ENCODE results near the gene ANTXR1.
A peak's percentile ranks its signal among the peaks of the same experiment; 100 is the strongest.

The ANTXR1 gene

DNA sequence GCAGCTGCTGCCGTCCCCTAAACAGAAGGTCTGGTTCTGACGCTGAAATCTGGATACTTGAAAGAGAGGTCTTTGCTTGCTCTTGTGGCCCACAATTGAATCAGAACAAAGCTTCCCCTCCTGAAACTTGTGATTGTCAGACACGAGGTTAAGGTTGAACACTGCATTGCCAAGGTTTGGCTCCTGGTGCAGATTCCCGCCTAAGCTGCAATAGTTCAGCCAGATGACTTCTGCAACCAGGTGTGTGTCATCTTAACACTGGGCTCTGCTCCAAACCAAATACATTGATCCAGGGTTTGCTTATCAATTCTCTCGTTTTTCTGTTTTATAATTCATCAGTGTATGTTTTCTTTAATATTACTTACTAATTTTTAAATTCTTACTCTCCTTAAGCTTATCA lies 23.9 kb upstream of the ANTXR1 start:
- no peaks in the 10 kb centered on the region for H3K9me3 Mint-ChIP-seq
- peaks cover 25% of the 10 kb centered on the region for H3K27me3 Mint-ChIP-seq (ENCODE audit: low read depth)
- no peak overlapping the region for H3K4me3 Mint-ChIP-seq
- DNase-seq (ENCODE audit: low spot score) = no peak
- H3K36me3 Mint-ChIP-seq (ENCODE audit: low read depth) = no peaks in the 10 kb centered on the region
- no peaks in the 10 kb centered on the region for H3K4me1 Mint-ChIP-seq (ENCODE audit: low read depth)
- no peak overlapping the region for H3K27ac Mint-ChIP-seq

- no peak overlapping the region for H3K4me3 Mint-ChIP-seq
- no peaks in the 10 kb centered on the region for H3K9me3 Mint-ChIP-seq
- H3K36me3 Mint-ChIP-seq (ENCODE audit: low read depth) = no peaks in the 10 kb centered on the region
- H3K27ac Mint-ChIP-seq = no peak overlapping the region
- no peak for DNase-seq (ENCODE audit: low spot score)
- H3K4me1 Mint-ChIP-seq (ENCODE audit: low read depth) = no peaks in the 10 kb centered on the region
- peaks cover 17% of the 10 kb centered on the region for H3K27me3 Mint-ChIP-seq (ENCODE audit: low read depth)
These were observed 20.6 kb upstream of the ANTXR1 start for GRCh38 chr2:68992341-68992740.

DNA sequence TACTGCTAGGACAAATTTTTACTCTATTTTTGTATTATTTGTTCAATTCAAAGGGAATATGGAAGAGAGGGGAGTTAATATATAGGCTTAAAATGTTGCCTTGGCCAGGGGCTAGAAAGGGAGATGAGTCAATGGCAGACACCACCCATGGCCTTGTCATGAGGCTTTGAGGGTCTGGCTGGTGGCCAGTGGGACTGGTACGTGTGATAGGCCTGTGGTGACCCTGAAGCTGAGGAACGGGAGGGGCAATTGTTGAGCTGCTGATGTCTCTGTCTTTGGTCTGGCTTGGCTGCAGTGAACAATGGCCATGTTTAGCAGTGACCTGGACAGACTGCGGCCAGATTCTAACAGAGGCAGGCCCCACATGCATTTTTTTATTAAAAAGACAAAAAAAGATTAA lies 20.0 kb upstream of the ANTXR1 start:
- DNase-seq (ENCODE audit: low spot score) = no peak
- Mint-ChIP-seq H3K27me3 (ENCODE audit: low read depth) (peaks cover 17% of the 10 kb centered on the region), H3K4me3 (no peak overlapping the region), H3K4me1 (ENCODE audit: low read depth) (no peaks in the 10 kb centered on the region), H3K9me3 (no peaks in the 10 kb centered on the region), H3K27ac (no peak overlapping the region), H3K36me3 (ENCODE audit: low read depth) (no peaks in the 10 kb centered on the region)

GRCh38 chr2:68993660-68994059 lies 19.3 kb upstream of the ANTXR1 start:
- no peaks in the 10 kb centered on the region for H3K9me3 Mint-ChIP-seq
- H3K27me3 Mint-ChIP-seq (ENCODE audit: low read depth) = peaks cover 22% of the 10 kb centered on the region
- H3K36me3 Mint-ChIP-seq (ENCODE audit: low read depth) = no peaks in the 10 kb centered on the region
- no peak overlapping the region for H3K4me3 Mint-ChIP-seq
- no peaks in the 10 kb centered on the region for H3K4me1 Mint-ChIP-seq (ENCODE audit: low read depth)
- DNase-seq (ENCODE audit: low spot score) = no peak
- H3K27ac Mint-ChIP-seq = no peak overlapping the region

DNA sequence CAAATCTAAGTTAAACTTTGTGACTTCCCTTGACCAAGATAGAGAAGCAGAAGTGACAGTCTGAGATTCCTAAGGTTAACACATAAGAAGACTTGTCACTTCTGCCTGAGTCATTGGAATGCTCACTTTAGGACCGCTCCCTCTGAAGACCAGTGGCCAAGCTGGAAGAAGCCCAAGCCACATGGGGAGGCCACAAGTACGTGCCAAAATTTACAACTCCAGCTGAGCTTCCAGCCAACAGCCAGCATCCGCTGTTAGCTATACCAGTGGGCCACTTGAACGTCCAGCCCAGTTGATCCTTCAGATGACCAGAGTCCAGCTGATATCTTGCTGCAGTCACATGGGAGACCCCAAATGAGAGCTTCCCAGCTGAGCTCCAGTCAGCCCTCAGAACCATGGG lies 18.1 kb upstream of the ANTXR1 start:
- no peak for DNase-seq (ENCODE audit: low spot score)
- no peaks in the 10 kb centered on the region for H3K36me3 Mint-ChIP-seq (ENCODE audit: low read depth)
- H3K9me3 Mint-ChIP-seq = no peaks in the 10 kb centered on the region
- H3K4me1 Mint-ChIP-seq (ENCODE audit: low read depth) = no peaks in the 10 kb centered on the region
- peaks cover 27% of the 10 kb centered on the region for H3K27me3 Mint-ChIP-seq (ENCODE audit: low read depth)
- H3K27ac Mint-ChIP-seq = no peak overlapping the region
- no peak overlapping the region for H3K4me3 Mint-ChIP-seq

GRCh38 chr2:68995916-68996315 lies 17.1 kb upstream of the ANTXR1 start:
- no peaks in the 10 kb centered on the region for H3K36me3 Mint-ChIP-seq (ENCODE audit: low read depth)
- no peaks in the 10 kb centered on the region for H3K4me1 Mint-ChIP-seq (ENCODE audit: low read depth)
- H3K4me3 Mint-ChIP-seq = no peak overlapping the region
- H3K9me3 Mint-ChIP-seq = no peaks in the 10 kb centered on the region
- H3K27ac Mint-ChIP-seq = no peak overlapping the region
- H3K27me3 Mint-ChIP-seq (ENCODE audit: low read depth) = peaks cover 21% of the 10 kb centered on the region
- no peak for DNase-seq (ENCODE audit: low spot score)

- DNase-seq (ENCODE audit: low spot score) = no peak
- Mint-ChIP-seq H3K36me3 (ENCODE audit: low read depth) (no peaks in the 10 kb centered on the region), H3K27ac (no peak overlapping the region), H3K27me3 (ENCODE audit: low read depth) (peaks cover 29% of the 10 kb centered on the region), H3K9me3 (peaks cover 6% of the 10 kb centered on the region), H3K4me3 (no peak overlapping the region), H3K4me1 (ENCODE audit: low read depth) (no peaks in the 10 kb centered on the region)
These were observed 15.6 kb upstream of the ANTXR1 start for GRCh38 chr2:68997401-68997800.

GRCh38 chr2:69001879-69002278 lies 11.1 kb upstream of the ANTXR1 start:
- H3K4me1 Mint-ChIP-seq (ENCODE audit: low read depth) = no peaks in the 10 kb centered on the region
- H3K9me3 Mint-ChIP-seq = peaks cover 6% of the 10 kb centered on the region
- H3K27me3 Mint-ChIP-seq (ENCODE audit: low read depth) = peaks cover 21% of the 10 kb centered on the region
- no peak for DNase-seq (ENCODE audit: low spot score)
- H3K27ac Mint-ChIP-seq = no peak overlapping the region
- no peak overlapping the region for H3K4me3 Mint-ChIP-seq
- no peaks in the 10 kb centered on the region for H3K36me3 Mint-ChIP-seq (ENCODE audit: low read depth)

GRCh38 chr2:69003731-69004130 lies 9.2 kb upstream of the ANTXR1 start:
- peaks cover 23% of the 10 kb centered on the region for H3K27me3 Mint-ChIP-seq (ENCODE audit: low read depth)
- H3K36me3 Mint-ChIP-seq (ENCODE audit: low read depth) = no peaks in the 10 kb centered on the region
- H3K4me1 Mint-ChIP-seq (ENCODE audit: low read depth) = no peaks in the 10 kb centered on the region
- peaks cover 6% of the 10 kb centered on the region for H3K9me3 Mint-ChIP-seq
- no peak overlapping the region for H3K27ac Mint-ChIP-seq
- DNase-seq (ENCODE audit: low spot score) = no peak
- no peak overlapping the region for H3K4me3 Mint-ChIP-seq

- Mint-ChIP-seq H3K27ac (no peak overlapping the region), H3K4me3 (no peak overlapping the region), H3K4me1 (ENCODE audit: low read depth) (no peaks in the 10 kb centered on the region), H3K27me3 (ENCODE audit: low read depth) (peaks cover 30% of the 10 kb centered on the region), H3K9me3 (peaks cover under 1% of the 10 kb centered on the region), H3K36me3 (ENCODE audit: low read depth) (no peaks in the 10 kb centered on the region)
- DNase-seq (ENCODE audit: low spot score) = no peak
These were observed 5.8 kb upstream of the ANTXR1 start for GRCh38 chr2:69007169-69007568.

DNA sequence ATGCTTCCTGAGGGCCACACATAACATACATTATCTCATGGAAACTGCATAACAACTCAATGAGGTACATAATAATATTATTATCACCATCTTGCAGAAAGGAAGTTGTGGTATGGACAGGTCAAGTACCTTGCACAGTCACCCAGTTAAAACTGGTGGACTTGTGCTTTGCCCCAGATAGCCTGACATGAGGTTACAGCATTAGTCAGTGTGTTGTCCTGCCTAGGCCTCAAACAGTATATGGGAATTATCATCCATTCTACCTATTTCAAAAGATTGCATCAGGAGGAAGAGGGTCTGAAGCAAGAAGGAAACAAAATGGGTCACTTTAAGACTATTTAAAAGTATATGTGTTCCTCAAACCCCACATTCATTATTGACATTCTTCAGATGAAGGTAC lies 5.4 kb upstream of the ANTXR1 start:
- DNase-seq (ENCODE audit: low spot score) = no peak
- Mint-ChIP-seq H3K9me3 (no peaks in the 10 kb centered on the region), H3K36me3 (ENCODE audit: low read depth) (no peaks in the 10 kb centered on the region), H3K4me1 (ENCODE audit: low read depth) (peaks cover 3% of the 10 kb centered on the region), H3K27me3 (ENCODE audit: low read depth) (peaks cover 32% of the 10 kb centered on the region), H3K27ac (no peak overlapping the region), H3K4me3 (no peak overlapping the region)

GRCh38 chr2:69010437-69011194 lies 2.4 kb upstream of the ANTXR1 start:
- Mint-ChIP-seq H3K9me3 (no peaks in the 10 kb centered on the region), H3K4me1 (ENCODE audit: low read depth) (peaks cover 8% of the 10 kb centered on the region)

DNA sequence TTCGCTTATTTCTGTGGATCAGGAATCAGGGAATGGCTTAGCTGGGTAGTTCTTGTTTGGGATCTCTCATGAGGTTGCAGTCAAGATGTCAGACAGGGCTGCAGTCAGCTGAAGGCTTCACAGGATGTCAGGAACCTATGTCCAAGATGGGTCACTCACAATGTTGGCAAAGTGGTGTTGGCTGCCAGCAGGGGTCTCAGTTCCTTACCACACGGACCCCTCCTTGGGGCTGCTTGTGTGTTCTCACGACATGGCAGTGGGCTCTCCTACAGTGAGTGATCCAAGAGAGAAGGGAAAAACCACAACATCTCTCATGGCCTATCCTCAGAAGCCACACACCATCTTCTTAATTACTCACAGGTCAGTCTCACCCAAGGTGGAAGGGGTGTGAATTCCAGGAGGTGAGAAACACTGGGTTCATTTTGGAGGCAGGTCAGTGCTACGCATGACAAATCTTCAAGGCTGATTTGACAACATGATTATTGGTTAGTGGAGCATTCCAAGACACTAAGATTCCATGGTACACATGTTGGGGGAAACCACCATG lies 1.3 kb upstream of the ANTXR1 start:
- DNase-seq (ENCODE audit: low spot score) = no peak
- no peak overlapping the region for H3K4me3 Mint-ChIP-seq
- H3K36me3 Mint-ChIP-seq (ENCODE audit: low read depth) = no peaks in the 10 kb centered on the region
- H3K27me3 Mint-ChIP-seq (ENCODE audit: low read depth) = peaks cover 58% of the 10 kb centered on the region
- H3K4me1 Mint-ChIP-seq (ENCODE audit: low read depth) = peaks cover 8% of the 10 kb centered on the region
- no peaks in the 10 kb centered on the region for H3K9me3 Mint-ChIP-seq
- no peak overlapping the region for H3K27ac Mint-ChIP-seq

More at GRCh38 chr2:69010437-69011194, 2.4 kb upstream of the ANTXR1 start:
- Mint-ChIP-seq H3K36me3 (ENCODE audit: low read depth) (no peaks in the 10 kb centered on the region), H3K27ac (no peak overlapping the region), H3K27me3 (ENCODE audit: low read depth) (peaks cover 54% of the 10 kb centered on the region), H3K4me3 (no peak overlapping the region)
- DNase-seq (ENCODE audit: low spot score) = no peak

DNA sequence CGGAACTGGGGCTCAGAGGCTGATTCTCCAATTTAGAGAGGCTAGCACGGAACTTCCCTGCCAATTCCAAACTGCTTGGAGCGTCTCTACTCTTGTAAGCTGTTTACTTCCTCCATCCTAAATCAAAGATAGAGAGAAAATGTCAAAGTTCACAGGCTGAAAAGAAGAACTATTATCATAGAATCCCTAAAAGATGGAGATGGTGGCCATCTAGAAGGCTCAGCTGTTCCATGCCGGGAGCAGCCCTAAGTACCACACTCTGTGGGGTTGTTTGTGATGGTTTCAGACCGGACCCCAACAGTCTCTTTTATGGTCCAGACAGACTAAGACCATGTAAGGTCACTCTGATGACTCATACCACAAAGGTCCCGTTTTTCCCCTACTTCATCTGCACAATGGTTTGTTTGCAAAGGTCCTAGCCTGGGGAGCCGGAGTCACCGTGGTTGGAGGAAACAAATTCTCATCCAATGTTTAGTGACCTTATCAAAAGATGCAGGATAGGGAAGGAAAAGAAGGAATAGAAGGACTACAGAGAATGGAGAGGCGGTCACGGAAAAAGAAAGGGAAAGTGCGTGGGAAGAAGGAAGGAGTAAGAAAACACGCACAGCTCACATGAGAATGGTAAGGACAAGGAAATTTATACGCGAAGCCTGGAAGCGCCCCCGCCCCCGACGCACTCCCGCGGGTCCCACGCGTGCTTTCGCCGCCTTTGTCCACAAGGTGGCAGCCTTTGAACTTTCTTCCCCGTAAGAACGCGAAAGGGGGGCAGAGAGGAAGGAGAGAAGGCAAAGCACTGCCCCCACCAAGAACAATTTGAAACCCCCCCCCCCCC lies 453 bp upstream of the ANTXR1 start:
- Mint-ChIP-seq H3K27ac (no peak overlapping the region), H3K9me3 (no peaks in the 10 kb centered on the region), H3K4me3 (peak overlapping the region; percentile 79), H3K27me3 (ENCODE audit: low read depth) (peaks cover 65% of the 10 kb centered on the region), H3K4me1 (ENCODE audit: low read depth) (peaks cover 8% of the 10 kb centered on the region), H3K36me3 (ENCODE audit: low read depth) (no peaks in the 10 kb centered on the region)
- DNase-seq (ENCODE audit: low spot score) = no peak
